Right forelimb (tissue), 1 donor: ENCODE results near the gene SCUBE1.

Experiments
- DNase-seq: peaks from one replicate; pipeline ENCODE4 v3.0.0-alpha.2; 2018

SCUBE1 gene

GRCh38 chr22:43210631-43211515 is 132.3 kb downstream of the SCUBE1 start:
- DNase-seq: no peak

- DNase-seq: no peak
Observed at GRCh38 chr22:43209971-43210370, 133.2 kb downstream of the SCUBE1 start.

- DNase-seq: no peak
Observed at GRCh38 chr22:43209523-43209890, 133.7 kb downstream of the SCUBE1 start.

- DNase-seq: no peak
Observed at GRCh38 chr22:43208703-43209522, 134.3 kb downstream of the SCUBE1 start.

- no peak for DNase-seq
Observed at GRCh38 chr22:43207849-43208702, 135.1 kb downstream of the SCUBE1 start.

- DNase-seq: no peak
Observed at GRCh38 chr22:43207386-43207785, 135.8 kb downstream of the SCUBE1 start.

- no peak for DNase-seq
Observed at GRCh38 chr22:43206509-43207161, 136.5 kb downstream of the SCUBE1 start.

- no peak for DNase-seq
Observed at GRCh38 chr22:43205748-43206508, 137.2 kb downstream of the SCUBE1 start.

- no peak for DNase-seq
Observed at GRCh38 chr22:43205261-43205691, 137.9 kb downstream of the SCUBE1 start.

GRCh38 chr22:43203471-43203981 is 139.6 kb downstream of the SCUBE1 start:
- no peak for DNase-seq

- no peak for DNase-seq
Observed at GRCh38 chr22:43202756-43203410, 140.3 kb downstream of the SCUBE1 start.

- DNase-seq: no peak
Observed at GRCh38 chr22:43202326-43202725, 140.8 kb downstream of the SCUBE1 start.

GRCh38 chr22:43201486-43202219 is 141.5 kb downstream of the SCUBE1 start:
- DNase-seq: no peak

GRCh38 chr22:43200555-43200954 is 142.6 kb downstream of the SCUBE1 start:
- DNase-seq: no peak

- no peak for DNase-seq
Observed at GRCh38 chr22:43200031-43200430, 143.1 kb downstream of the SCUBE1 start.

GRCh38 chr22:43199541-43199940 is 143.6 kb downstream of the SCUBE1 start:
- no peak for DNase-seq

- no peak for DNase-seq
Observed at GRCh38 chr22:43198936-43199335, 144.2 kb downstream of the SCUBE1 start.

- no peak for DNase-seq
Observed at GRCh38 chr22:43198126-43198525, 145.0 kb downstream of the SCUBE1 start.

GRCh38 chr22:43197271-43197941 is 145.8 kb downstream of the SCUBE1 start:
- DNase-seq: no peak
